GM12878 (cell line): ENCODE measurements around the gene SLC35E3.

Experiments used
- CHD4 ChIP-seq: fragments of 200-600 bp; sonication (generic); IDR thresholded peaks from 2 replicates; pipeline ENCODE4 v1.6.1; 2016; ENCODE audit warnings: mild to moderate bottlenecking
- EZH2 ChIP-seq: IDR thresholded peaks from 2 replicates; pipeline ENCODE4 v1.6.1; 2012; ENCODE audit warnings: low read depth, mild to moderate bottlenecking, control low read depth, inconsistent platforms, low read length, borderline replicate concordance; ENCODE audit not compliant: control insufficient read depth
- HDAC2 ChIP-seq: fragments of 200-600 bp; sonication (generic); IDR thresholded peaks from 2 replicates; pipeline ENCODE4 v1.6.1; 2017
- NR2F1 ChIP-seq: fragments of 450-650 bp; conservative IDR thresholded peaks from 2 replicates; pipeline ENCODE4 v1.6.1; 2017; ENCODE audit warnings: mild to moderate bottlenecking
- POLR2A ChIP-seq: IDR thresholded peaks from 2 replicates; pipeline ENCODE4 v1.6.1; 2011; ENCODE audit warnings: low read depth, mild to moderate bottlenecking, low read length
- POLR2AphosphoS2 ChIP-seq: IDR thresholded peaks from 2 replicates; pipeline ENCODE4 v1.6.1; 2011; ENCODE audit warnings: low read depth, mild to moderate bottlenecking, low read length, improper control_type of control experiment, moderate library complexity
- RUNX3 ChIP-seq: IDR thresholded peaks from 2 replicates; pipeline ENCODE4 v1.6.1; 2012; ENCODE audit warnings: low read length, inconsistent platforms
- SUZ12 ChIP-seq: fragments of 200-600 bp; sonication (generic); IDR thresholded peaks from one replicate; pipeline ENCODE4 v1.6.1; 2018; ENCODE audit warnings: antibody characterized with exemption, mild to moderate bottlenecking; ENCODE audit not compliant: unreplicated experiment
- TF ChIP-seq, protein P1 (sequence below), 3 experiments: IDR thresholded peaks in 2 of 3; conservative IDR thresholded peaks in 1 of 3; 2 replicates each; pipeline ENCODE4 v1.5.1; 2011; ENCODE audit warnings: low read depth in 3 of 3, low read length in 3 of 3, mild to moderate bottlenecking in 3 of 3, control low read depth in 2 of 3, moderate library complexity in 2 of 3, inconsistent platforms in 1 of 3, mixed read lengths in 1 of 3; ENCODE audit not compliant: control insufficient read depth in 2 of 3, insufficient read depth in 1 of 3; ENCODE audit errors: extremely low read depth in 1 of 3

DNA sequence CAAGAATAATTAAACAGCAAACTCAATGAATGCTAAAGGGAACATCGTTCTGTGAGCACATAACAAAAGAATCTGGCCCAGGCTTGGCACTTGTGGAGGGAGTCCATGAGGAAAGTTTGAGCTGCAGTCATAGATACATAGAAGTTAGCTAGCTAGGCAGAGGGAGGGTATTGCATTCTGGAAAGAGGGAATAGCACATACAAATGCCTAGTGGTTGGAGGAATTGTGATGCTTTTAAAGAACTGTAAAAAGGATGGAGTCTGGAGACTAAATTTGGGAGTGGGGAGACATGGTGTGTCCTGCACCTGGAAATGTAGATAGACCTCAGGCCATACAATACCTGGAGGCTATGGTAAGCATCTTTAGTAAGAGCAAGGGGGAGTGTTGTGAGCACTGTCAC lies 24.0 kb downstream of the SLC35E3 start:
- TF ChIP-seq, protein P1, sequence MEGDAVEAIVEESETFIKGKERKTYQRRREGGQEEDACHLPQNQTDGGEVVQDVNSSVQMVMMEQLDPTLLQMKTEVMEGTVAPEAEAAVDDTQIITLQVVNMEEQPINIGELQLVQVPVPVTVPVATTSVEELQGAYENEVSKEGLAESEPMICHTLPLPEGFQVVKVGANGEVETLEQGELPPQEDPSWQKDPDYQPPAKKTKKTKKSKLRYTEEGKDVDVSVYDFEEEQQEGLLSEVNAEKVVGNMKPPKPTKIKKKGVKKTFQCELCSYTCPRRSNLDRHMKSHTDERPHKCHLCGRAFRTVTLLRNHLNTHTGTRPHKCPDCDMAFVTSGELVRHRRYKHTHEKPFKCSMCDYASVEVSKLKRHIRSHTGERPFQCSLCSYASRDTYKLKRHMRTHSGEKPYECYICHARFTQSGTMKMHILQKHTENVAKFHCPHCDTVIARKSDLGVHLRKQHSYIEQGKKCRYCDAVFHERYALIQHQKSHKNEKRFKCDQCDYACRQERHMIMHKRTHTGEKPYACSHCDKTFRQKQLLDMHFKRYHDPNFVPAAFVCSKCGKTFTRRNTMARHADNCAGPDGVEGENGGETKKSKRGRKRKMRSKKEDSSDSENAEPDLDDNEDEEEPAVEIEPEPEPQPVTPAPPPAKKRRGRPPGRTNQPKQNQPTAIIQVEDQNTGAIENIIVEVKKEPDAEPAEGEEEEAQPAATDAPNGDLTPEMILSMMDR (IDR thresholded peaks at IDR 0.05 in 2 of 3, conservative IDR thresholded peaks at IDR 0.05 in 1 of 3; ENCODE audit: control insufficient read depth in 2 of 3, extremely low read depth in 1 of 3, insufficient read depth in 1 of 3, low read depth in 3 of 3, low read length in 3 of 3), result no peak
- TF ChIP-seq EZH2 (no peak), HDAC2 (no peak), NR2F1 (no peak), CHD4 (no peak), RUNX3 (no peak), SUZ12 (no peak), POLR2AphosphoS2 (no peak), POLR2A (no peak)
